Stimulated activated CD4-positive, alpha-beta T cell treated with anti-CD3 and anti-CD28 coated beads, Interleukin-2, amount 100 ng/mL, for 24 hours (primary cell): Measurements from ENCODE around the gene NEFH.
A peak's percentile ranks its signal among the peaks of the same experiment; 100 is the strongest.
"Not testable (repeated sequence)": the region's sequence is repeated elsewhere in the genome, so short reads cannot be mapped to it uniquely, and the experiment has no call there.

Experiments
- DNase-seq, 2 donors: peaks; one replicate each; pipeline ENCODE4 v3.0.0-alpha.2; 2020

The NEFH gene

DNA sequence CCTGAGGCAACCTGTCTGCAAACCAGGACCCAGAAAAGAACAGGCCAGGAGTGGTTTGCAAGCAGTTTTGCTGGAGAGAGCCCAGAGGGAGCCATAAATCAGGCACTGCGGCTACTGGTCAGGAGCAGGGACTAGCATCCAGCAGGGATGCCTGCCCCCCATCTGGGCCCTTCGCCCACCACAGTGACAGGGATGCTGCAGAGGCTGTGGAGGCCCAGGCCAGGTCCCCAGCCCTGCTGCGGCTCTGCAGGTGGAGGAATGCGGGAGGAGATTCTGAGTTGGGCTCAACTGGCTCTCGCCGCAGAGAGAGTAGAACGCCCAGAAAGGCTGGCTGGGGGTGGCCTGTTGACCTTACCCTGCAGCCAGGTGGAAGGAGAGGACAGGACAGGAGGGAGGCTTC is 16.4 kb upstream of the NEFH start:
- DNase-seq = no peak

GRCh38 chr22:29464581-29464980 is 15.4 kb upstream of the NEFH start:
- DNase-seq = no peak

DNA sequence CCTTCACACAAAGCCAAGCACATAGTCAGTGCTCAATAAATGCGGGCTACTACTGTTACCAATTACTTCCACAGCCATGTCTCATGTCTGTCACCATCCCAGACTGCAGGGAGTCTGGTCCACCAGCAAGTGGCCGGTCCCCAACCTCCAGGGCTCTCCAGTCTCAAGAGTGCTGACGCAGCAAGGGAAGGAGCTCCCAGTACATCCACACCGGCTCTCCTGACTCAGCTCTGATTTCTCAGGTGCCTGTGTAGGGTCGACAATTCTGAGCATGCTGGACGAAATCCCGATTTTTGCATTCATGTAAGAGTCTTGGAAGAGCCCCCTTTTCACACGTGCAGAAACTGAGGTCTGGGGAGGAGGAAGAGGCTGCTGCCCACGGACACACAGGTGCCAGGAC is 10.3 kb upstream of the NEFH start:
- no peak for DNase-seq

DNA sequence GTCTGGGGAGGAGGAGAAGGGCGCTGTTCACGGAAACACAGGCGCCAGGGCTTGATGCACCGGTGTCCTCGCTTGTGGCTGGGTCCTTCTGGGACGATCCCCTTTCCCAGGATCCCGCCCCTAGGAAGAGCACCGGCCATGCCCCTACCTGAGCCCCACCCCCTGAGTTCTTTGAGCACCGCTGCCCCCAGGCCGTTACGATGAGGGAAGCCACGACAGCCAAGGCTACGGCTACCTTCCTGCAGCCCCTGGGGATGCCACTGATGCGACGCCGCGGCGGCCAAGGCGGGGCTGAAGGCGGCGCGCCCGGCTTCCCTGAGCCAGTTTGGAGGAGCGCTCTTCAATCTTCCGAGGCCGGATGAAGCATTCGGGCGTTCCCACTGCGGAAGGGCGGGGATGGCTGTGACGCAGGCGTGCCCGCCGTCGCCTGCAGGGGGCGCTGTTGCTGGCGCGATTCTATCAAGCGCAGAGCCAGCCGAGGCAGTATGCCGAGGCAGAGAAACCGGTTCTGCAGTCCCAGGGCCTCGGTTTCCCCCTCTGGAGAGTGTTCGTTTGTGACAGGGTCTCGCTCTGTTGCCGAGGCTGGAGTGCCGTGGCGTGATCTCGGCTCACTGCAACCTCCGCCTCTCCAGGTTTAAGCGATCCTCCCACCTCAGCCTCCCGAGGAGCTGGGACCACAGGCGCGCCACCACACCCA is 9.7 kb upstream of the NEFH start:
- DNase-seq = peak; percentile 82 to 83

GRCh38 chr22:29473001-29473400 is 7.0 kb upstream of the NEFH start:
- no peak for DNase-seq

- DNase-seq = no peak
Observed at GRCh38 chr22:29475550-29475949, 4.5 kb upstream of the NEFH start.

- no peak for DNase-seq
Observed at GRCh38 chr22:29476116-29476515, 3.9 kb upstream of the NEFH start.

DNA sequence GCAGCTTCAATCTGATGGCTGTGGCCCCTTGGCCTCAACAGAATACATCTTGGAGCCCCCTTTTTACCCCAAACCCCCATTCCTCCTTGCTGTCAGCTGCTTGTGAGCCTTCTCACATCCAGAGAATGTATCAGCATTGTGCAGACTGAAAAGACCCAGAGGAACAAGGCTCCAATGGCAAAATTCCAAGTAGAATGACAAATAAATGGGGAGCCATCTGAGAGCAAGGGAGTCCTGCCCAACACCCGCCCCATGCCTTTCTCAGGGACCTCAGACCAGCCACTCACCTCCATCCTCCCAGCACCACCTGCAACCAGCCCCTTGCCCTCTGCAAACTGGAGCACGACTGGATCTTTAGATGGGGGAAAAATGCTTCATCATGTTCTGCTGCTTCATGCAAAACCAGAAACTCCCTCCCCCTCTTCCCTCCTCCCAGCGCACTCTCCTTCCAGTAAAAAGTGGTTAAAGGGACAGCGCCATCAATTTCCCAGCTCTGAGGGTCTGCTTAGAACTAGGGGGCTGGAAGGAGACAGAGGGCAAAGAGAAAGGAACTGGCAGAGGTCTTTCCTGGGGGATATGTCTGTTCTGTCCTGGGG is 2.2 kb upstream of the NEFH start:
- DNase-seq = no peak

DNA sequence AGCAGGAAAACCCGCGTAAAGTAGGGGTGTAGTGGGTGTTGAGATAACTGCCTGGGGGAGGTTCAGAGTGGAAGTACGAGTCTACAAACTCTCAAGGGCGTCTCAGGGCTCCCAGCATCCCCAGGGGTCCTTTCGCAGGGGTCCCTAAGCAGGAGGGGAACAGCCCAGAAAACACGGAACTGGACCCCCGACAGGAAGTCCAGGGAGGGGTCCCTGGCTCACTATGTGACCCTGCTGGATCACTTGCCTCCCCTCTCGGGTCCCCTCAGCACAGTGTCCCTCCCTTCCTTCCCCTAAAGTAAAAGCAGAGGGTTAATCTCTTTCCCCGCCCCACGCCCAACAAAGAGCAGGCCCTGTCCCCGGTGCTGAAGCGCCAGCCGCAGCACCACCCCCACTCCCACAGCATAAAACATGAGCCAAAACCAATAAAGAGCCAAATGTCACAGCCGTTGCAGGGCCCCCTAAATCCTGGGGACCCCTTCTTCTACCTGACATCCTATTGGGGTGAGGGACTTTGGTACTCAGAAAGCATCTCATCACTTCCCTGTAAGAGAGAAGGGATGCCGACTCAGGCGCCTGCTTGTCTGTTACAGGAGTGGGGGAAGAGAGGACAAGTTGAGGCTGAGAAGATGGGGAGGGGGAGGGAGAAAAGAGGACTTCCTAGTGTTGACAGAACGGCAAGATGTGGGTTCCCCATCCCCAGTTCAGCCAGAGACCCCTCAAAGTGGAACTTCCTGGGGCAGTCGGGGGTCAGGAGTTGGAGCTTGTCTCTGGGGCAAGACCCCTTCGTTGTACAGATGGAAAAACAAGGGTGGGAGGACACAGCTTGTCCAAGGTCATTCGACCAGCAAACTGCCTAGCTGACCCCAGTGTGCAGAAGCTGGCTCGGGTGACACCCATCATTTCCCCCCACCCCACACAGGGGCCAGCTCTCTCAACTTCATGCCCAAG is 1.4 kb upstream of the NEFH start:
- DNase-seq = peak in 1 of 2 donors; percentile 37

DNA sequence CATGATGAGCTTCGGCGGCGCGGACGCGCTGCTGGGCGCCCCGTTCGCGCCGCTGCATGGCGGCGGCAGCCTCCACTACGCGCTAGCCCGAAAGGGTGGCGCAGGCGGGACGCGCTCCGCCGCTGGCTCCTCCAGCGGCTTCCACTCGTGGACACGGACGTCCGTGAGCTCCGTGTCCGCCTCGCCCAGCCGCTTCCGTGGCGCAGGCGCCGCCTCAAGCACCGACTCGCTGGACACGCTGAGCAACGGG is 169 bp downstream of the NEFH start:
- no peak for DNase-seq

- peak; percentile 21 to 47 for DNase-seq
Observed at GRCh38 chr22:29480512-29481264, 670 bp downstream of the NEFH start.

DNA sequence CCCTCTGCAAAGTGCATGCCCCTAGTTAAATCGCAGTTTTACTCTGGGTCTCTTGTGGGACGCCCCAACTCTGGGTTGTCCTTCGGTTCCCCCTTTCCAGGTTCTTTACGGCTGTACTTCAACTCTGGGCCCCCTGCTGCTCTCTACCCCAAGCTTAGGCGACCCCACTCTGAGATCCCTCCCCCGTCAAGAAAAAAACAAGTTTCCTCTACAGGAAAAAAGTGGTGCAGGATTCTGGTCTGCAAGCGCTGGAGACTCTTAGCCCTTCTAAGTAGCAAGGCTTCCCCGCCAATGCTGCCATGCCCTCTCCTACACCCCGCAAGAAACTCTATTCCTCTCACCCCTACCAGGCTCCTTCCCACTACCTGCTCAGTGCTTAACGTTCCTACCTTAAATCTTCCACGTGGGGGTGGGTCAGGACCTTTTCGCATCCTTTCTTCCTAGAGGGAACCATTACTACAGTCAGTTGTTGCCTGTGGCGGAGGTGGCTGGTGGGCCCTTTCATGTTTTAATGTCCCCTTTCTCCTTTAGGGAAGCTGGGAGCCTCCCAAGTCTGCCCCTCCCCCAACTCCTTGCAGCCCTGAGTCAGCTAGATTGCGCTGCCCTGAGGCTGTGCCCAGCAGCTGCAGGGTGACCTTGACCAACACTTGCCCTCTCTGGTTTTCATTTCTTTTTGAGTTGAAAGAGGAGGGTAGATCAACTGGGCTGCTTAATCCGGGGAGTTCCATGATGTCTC is 1.4 kb downstream of the NEFH start:
- no peak for DNase-seq

- no peak for DNase-seq
Observed at GRCh38 chr22:29482253-29482652, 2.2 kb downstream of the NEFH start.

- no peak for DNase-seq
Observed at GRCh38 chr22:29482726-29483125, 2.7 kb downstream of the NEFH start.

DNA sequence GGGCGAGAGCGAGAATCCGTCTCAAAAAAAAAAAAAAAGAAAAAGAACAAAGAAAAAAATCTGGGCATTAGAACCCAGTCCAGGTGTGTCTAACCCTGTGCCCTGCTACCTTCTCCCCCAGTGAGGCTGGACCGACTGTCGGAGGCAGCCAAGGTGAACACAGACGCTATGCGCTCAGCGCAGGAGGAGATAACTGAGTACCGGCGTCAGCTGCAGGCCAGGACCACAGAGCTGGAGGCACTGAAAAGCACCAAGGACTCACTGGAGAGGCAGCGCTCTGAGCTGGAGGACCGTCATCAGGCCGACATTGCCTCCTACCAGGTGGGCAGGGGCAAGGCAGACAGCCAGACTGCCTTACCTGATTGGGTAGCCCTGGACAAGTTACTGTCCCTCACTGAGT is 3.2 kb downstream of the NEFH start:
- DNase-seq = no peak

DNA sequence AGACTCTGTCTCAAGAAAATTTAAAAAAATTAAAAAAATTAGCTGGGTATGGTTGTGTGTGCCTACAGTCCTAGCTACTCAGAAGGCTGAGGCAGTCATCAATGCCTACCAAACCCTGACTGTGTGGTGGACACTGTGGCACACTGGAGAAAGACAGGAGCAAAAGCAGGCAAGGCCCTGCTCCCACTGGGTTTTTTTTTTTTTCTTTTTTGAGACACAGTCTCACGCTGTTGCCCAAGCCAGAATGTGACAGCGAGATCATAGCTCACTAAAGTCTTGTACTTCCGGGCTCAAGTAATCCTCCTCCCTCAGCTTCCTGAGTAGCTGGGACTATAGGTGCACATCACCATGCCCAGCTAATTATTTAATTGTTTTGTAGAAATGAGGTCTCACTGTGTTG is 4.6 kb downstream of the NEFH start:
- DNase-seq = no peak

- no peak for DNase-seq
Observed at GRCh38 chr22:29485448-29485847, 5.4 kb downstream of the NEFH start.

GRCh38 chr22:29487426-29487986 is 7.5 kb downstream of the NEFH start:
- no peak for DNase-seq

GRCh38 chr22:29489127-29489780 is 9.2 kb downstream of the NEFH start:
- not testable (repeated sequence) for DNase-seq

DNA sequence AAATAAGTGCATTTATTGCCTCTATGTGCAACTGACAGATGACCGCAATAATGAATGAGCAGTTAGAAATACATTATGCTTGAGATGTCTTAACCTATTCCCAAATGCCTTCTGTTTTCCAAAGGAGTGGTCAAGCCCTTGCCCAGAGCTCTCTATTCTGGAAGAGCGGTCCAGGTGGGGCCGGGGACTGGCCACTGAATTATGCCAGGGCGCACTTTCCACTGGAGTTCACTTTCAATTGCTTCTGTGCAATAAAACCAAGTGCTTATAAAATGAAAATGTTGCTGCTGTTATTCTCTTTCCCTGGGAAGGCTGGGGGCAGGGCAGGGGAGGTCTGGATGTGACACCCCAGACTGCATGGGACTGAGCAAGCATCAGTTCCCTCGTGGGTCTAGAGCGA is 11.0 kb downstream of the NEFH start:
- no peak for DNase-seq

DNA sequence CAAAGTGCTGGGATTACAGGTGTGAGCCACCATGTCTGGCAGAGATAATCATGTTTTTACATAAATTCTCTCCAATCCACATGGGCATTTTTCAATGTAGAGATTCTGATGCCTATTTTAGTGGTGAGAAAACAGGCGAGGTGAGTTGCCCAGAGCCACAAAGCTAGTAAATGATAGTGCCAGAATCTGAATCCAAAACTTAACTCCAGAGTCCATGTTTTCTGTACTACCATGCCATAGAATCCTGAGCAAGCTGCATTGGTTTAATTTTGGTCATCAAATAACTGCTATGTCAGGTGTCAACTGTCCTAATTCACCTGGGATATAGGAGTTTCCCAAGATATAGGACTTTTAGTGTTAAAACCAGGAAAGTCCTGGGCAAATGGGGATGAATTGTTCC is 13.6 kb downstream of the NEFH start:
- no peak for DNase-seq

- DNase-seq = no peak
Observed at GRCh38 chr22:29499852-29500251, 19.8 kb downstream of the NEFH start.
